GM23338 (cell line): ENCODE data around the gene ASTN1. TPM values are rescaled to one million over a fixed set of nuclear protein-coding genes. Genes with fewer than 3 reads are reported as not detected.

Source experiments
- ATAC-seq: fragments of 200-7000 bp; cut with Tn5 transposase; 3 replicates; pipeline ENCODE4 v1.9.1; 2020
- DNase-seq: peaks from one replicate; pipeline ENCODE4 v3.0.0-alpha.2; 2015; ENCODE audit warnings: low spot score
- H2AFZ ChIP-seq: fragments of 200-600 bp; sonication (generic); 2 replicates; pipeline ENCODE4 v1.8.0; 2016; ENCODE audit warnings: antibody characterized with exemption, mild to moderate bottlenecking, moderate library complexity
- H3F3A ChIP-seq: fragments of 200-600 bp; sonication (generic); replicated peaks from 2 replicates; pipeline ENCODE4 v1.8.0; 2017; ENCODE audit warnings: antibody characterized with exemption, mixed run types, low read depth
- H3K27ac ChIP-seq: fragments of 200-600 bp; sonication (generic); 2 replicates; pipeline ENCODE4 v1.6.1; 2016; ENCODE audit warnings: low read depth
- H3K27me3 ChIP-seq: fragments of 200-600 bp; sonication (generic); 2 replicates; pipeline ENCODE4 v1.8.0; 2016; ENCODE audit warnings: mild to moderate bottlenecking, mixed run types, moderate library complexity; ENCODE audit not compliant: insufficient read depth
- H3K36me3 ChIP-seq: fragments of 200-600 bp; sonication (generic); 2 replicates; pipeline ENCODE4 v1.8.0; 2016; ENCODE audit warnings: mild to moderate bottlenecking; ENCODE audit not compliant: insufficient read depth
- H3K4me1 ChIP-seq: fragments of 200-600 bp; sonication (generic); 2 replicates; pipeline ENCODE4 v1.8.0; 2016; ENCODE audit warnings: mild to moderate bottlenecking, moderate library complexity; ENCODE audit not compliant: insufficient read depth
- H3K4me2 ChIP-seq: fragments of 200-600 bp; sonication (generic); 2 replicates; pipeline ENCODE4 v1.7.1; 2017; ENCODE audit warnings: mixed run types
- H3K4me3 ChIP-seq: fragments of 200-600 bp; sonication (generic); 2 replicates; pipeline ENCODE4 v1.6.1; 2016; ENCODE audit warnings: mixed run types
- H3K79me2 ChIP-seq: fragments of 200-600 bp; sonication (generic); replicated peaks from 2 replicates; pipeline ENCODE4 v1.8.0; 2017; ENCODE audit warnings: mild to moderate bottlenecking; ENCODE audit not compliant: insufficient read depth
- H3K9me2 ChIP-seq: fragments of 200-600 bp; sonication (generic); 2 replicates; pipeline ENCODE4 v1.8.0; 2017; ENCODE audit not compliant: insufficient read depth
- H4K20me1 ChIP-seq: fragments of 200-600 bp; sonication (generic); replicated peaks from 2 replicates; pipeline ENCODE4 v1.8.0; 2017; ENCODE audit warnings: mild to moderate bottlenecking; ENCODE audit not compliant: insufficient read depth
- H3K27ac Mint-ChIP-seq: 2 replicates; pipeline ENCODE4 v1.8.0; 2020; ENCODE audit warnings: inconsistent platforms, mild to moderate bottlenecking, moderate library complexity, mixed read lengths
- H3K27me3 Mint-ChIP-seq: 3 replicates; pipeline ENCODE4 v1.8.0; 2022; ENCODE audit warnings: low read depth, mild to moderate bottlenecking, moderate library complexity, mixed read lengths, inconsistent platforms; ENCODE audit not compliant: insufficient read depth, poor library complexity
- H3K36me3 Mint-ChIP-seq: 3 replicates; pipeline ENCODE4 v1.8.0; 2021; ENCODE audit warnings: low read depth, mild to moderate bottlenecking, inconsistent platforms, moderate library complexity, mixed read lengths
- H3K4me1 Mint-ChIP-seq: 3 replicates; pipeline ENCODE4 v1.8.0; 2020; ENCODE audit warnings: mild to moderate bottlenecking, inconsistent platforms, mixed read lengths
- H3K4me3 Mint-ChIP-seq: 3 replicates; pipeline ENCODE4 v1.8.0; 2021; ENCODE audit warnings: moderate library complexity, mild to moderate bottlenecking, inconsistent platforms, mixed read lengths
- H3K9me3 Mint-ChIP-seq: 3 replicates; pipeline ENCODE4 v1.8.0; 2020; ENCODE audit warnings: moderate library complexity, mild to moderate bottlenecking, inconsistent platforms, mixed read lengths
- CREB1 ChIP-seq: fragments of 250-450 bp; sonication (Bioruptor Pico); IDR thresholded peaks from 2 replicates; pipeline ENCODE4 v1.5.0; 2020; ENCODE audit warnings: low read depth, mild to moderate bottlenecking, moderate library complexity
- EZH2phosphoT487 ChIP-seq: fragments of 200-600 bp; sonication (generic); IDR thresholded peaks from one replicate; pipeline ENCODE4 v1.8.1; 2018; ENCODE audit warnings: antibody characterized with exemption; ENCODE audit not compliant: unreplicated experiment
- JUNB ChIP-seq: IDR thresholded peaks from one replicate; pipeline ENCODE4 v1.6.1; 2016; ENCODE audit warnings: antibody characterized with exemption; ENCODE audit not compliant: unreplicated experiment
- ZNF114 ChIP-seq: fragments of 250-450 bp; sonication (Bioruptor Pico); IDR thresholded peaks from 2 replicates; pipeline ENCODE4 v1.5.0; 2020; ENCODE audit warnings: mild to moderate bottlenecking, moderate library complexity
- ZNF331 ChIP-seq: fragments of 250-450 bp; sonication (Bioruptor Pico); IDR thresholded peaks from 2 replicates; pipeline ENCODE4 v1.5.0; 2020; ENCODE audit warnings: low read depth, mild to moderate bottlenecking, moderate library complexity
- polyA plus RNA-seq: library from polyadenylated mRNA; unstranded; fragments of >200 nt; fragmentation: Nextera tagmentation; extraction: Ambion mirVana; gene quantifications from 2 replicates; pipeline ENCODE4 v1.2.1, GENCODE V29; 2016
- total RNA-seq: library from RNA; depleted of rRNA; stranded (reverse); fragments of >200 nt; shearing (Covaris generic); gene quantifications from 2 replicates; pipeline ENCODE4 v1.2.3, GENCODE V29; 2014
- TF ChIP-seq, protein P1 (sequence below): fragments of 250-450 bp; sonication (Bioruptor Pico); IDR thresholded peaks from 2 replicates; pipeline ENCODE4 v1.5.0; 2020; ENCODE audit warnings: mild to moderate bottlenecking, moderate library complexity

Gene ASTN1
- total and polyA plus RNA-seq, 2 experiments from 2014 or later: 2.0 to 5.2 TPM

DNA sequence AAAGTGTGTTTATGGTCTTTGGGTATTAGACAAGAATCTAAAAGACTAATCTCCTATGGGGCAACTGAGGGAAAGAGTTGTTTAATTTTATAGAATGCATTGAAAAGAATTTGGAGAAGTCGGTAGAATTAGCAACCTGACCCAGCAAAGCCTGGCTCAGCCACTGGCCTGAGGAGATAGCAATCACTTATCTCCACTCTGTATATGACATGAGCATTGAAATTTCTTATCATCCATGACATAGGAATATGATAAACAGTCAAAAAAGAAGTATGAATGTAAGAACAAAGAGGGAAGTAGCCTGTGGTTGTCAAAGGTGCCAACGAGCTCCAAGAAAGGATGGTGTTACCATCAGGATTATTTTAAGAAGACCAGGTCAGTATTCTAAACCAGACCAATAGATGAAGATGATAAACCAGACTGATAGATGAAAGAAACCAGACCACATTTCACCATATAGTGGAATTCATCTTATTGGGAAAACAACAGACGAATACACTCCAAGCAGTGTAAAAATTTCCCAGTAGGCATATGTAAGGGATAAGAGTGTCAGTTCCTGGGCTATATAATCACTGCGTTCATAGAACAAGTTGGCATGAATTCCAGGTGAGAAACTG is 35.7 kb downstream of the ASTN1 start:
- Histone ChIP-seq H3K4me3 (no peak overlapping the region), H3K36me3 (no peaks in the 10 kb centered on the region), H3K4me1 (peaks cover 5% of the 10 kb centered on the region; the same call in 1 of the 2 replicates), H3K79me2 (no peaks in the 10 kb centered on the region), H4K20me1 (no peaks in the 10 kb centered on the region), H3K9me2 (no peaks in the 10 kb centered on the region), H3K4me2 (no peak overlapping the region), H3F3A (no peaks in the 10 kb centered on the region), H3K27ac (no peak overlapping the region), H3K27me3 (no peaks in the 10 kb centered on the region), H2AFZ (no peak overlapping the region)
- H3K36me3 Mint-ChIP-seq: no peaks in the 10 kb centered on the region
- ATAC-seq: no peak
- H3K4me3 Mint-ChIP-seq: no peak overlapping the region
- peaks cover 15% of the 10 kb centered on the region for H3K4me1 Mint-ChIP-seq
- H3K27ac Mint-ChIP-seq: no peak overlapping the region
- H3K9me3 Mint-ChIP-seq: no peaks in the 10 kb centered on the region
- no peak for TF ChIP-seq ZNF114 (CRISPR knock-in tag)
- TF ChIP-seq CREB1 (CRISPR knock-in tag): no peak
- TF ChIP-seq ZNF331: no peak
- TF ChIP-seq, protein P1, sequence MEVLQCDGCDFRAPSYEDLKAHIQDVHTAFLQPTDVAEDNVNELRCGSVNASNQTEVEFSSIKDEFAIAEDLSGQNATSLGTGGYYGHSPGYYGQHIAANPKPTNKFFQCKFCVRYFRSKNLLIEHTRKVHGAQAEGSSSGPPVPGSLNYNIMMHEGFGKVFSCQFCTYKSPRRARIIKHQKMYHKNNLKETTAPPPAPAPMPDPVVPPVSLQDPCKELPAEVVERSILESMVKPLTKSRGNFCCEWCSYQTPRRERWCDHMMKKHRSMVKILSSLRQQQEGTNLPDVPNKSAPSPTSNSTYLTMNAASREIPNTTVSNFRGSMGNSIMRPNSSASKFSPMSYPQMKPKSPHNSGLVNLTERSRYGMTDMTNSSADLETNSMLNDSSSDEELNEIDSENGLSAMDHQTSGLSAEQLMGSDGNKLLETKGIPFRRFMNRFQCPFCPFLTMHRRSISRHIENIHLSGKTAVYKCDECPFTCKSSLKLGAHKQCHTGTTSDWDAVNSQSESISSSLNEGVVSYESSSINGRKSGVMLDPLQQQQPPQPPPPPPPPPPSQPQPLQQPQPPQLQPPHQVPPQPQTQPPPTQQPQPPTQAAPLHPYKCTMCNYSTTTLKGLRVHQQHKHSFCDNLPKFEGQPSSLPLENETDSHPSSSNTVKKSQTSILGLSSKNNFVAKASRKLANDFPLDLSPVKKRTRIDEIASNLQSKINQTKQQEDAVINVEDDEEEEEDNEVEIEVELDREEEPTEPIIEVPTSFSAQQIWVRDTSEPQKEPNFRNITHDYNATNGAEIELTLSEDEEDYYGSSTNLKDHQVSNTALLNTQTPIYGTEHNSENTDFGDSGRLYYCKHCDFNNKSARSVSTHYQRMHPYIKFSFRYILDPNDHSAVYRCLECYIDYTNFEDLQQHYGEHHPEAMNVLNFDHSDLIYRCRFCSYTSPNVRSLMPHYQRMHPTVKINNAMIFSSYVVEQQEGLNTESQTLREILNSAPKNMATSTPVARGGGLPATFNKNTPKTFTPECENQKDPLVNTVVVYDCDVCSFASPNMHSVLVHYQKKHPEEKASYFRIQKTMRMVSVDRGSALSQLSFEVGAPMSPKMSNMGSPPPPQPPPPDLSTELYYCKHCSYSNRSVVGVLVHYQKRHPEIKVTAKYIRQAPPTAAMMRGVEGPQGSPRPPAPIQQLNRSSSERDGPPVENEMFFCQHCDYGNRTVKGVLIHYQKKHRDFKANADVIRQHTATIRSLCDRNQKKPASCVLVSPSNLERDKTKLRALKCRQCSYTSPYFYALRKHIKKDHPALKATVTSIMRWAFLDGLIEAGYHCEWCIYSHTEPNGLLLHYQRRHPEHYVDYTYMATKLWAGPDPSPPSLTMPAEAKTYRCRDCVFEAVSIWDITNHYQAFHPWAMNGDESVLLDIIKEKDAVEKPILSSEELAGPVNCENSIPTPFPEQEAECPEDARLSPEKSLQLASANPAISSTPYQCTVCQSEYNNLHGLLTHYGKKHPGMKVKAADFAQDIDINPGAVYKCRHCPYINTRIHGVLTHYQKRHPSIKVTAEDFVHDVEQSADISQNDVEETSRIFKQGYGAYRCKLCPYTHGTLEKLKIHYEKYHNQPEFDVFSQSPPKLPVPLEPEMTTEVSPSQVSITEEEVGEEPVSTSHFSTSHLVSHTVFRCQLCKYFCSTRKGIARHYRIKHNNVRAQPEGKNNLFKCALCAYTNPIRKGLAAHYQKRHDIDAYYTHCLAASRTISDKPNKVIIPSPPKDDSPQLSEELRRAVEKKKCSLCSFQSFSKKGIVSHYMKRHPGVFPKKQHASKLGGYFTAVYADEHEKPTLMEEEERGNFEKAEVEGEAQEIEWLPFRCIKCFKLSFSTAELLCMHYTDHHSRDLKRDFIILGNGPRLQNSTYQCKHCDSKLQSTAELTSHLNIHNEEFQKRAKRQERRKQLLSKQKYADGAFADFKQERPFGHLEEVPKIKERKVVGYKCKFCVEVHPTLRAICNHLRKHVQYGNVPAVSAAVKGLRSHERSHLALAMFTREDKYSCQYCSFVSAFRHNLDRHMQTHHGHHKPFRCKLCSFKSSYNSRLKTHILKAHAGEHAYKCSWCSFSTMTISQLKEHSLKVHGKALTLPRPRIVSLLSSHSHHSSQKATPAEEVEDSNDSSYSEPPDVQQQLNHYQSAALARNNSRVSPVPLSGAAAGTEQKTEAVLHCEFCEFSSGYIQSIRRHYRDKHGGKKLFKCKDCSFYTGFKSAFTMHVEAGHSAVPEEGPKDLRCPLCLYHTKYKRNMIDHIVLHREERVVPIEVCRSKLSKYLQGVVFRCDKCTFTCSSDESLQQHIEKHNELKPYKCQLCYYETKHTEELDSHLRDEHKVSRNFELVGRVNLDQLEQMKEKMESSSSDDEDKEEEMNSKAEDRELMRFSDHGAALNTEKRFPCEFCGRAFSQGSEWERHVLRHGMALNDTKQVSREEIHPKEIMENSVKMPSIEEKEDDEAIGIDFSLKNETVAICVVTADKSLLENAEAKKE: no peak
- no peaks in the 10 kb centered on the region for H3K27me3 Mint-ChIP-seq
- no peak for DNase-seq

DNA sequence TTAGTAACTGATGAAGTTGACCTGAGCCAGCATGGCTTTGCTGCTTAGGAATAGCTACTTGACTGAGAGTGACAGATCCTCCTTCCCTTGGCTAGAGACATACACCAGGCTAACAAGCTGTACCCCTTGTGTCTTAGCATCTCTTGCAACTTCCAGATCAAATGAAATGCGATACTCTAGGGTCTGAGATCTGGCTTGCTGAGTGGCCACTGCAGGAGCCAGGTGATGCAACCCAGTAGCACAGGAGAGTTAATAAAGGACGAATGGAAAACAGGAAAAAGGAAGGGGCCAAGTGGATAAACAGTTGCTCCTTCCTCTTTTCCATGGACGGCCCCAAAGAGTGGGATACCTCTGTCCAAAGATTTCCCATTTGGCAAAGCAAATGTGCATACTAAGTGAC is 38.2 kb downstream of the ASTN1 start:
- no peaks in the 10 kb centered on the region for H3K27me3 Mint-ChIP-seq
- ATAC-seq (no peak), DNase-seq (no peak)
- H4K20me1 ChIP-seq: no peaks in the 10 kb centered on the region; the same call in 1 of the 2 replicates
- H3K4me2 ChIP-seq: no peak overlapping the region
- no peaks in the 10 kb centered on the region for H3K79me2 ChIP-seq
- H3K27ac ChIP-seq: no peak overlapping the region
- H3K27ac Mint-ChIP-seq: no peak overlapping the region
- H2AFZ ChIP-seq: no peak overlapping the region
- H3K4me1 ChIP-seq: no peaks in the 10 kb centered on the region
- H3K27me3 ChIP-seq: no peaks in the 10 kb centered on the region
- H3K4me3 Mint-ChIP-seq: no peak overlapping the region
- H3K9me2 ChIP-seq: 0 out of 2 replicates have a peak, but pooled peaks cover 2% of the 10 kb centered on the region
- H3K4me1 Mint-ChIP-seq: peaks cover 7% of the 10 kb centered on the region
- no peak overlapping the region for H3K4me3 ChIP-seq
- H3F3A ChIP-seq: no peaks in the 10 kb centered on the region
- no peaks in the 10 kb centered on the region; the same call in 1 of the 2 replicates for H3K36me3 ChIP-seq
- H3K36me3 Mint-ChIP-seq: no peaks in the 10 kb centered on the region
- no peaks in the 10 kb centered on the region for H3K9me3 Mint-ChIP-seq
- TF ChIP-seq EZH2phosphoT487 (no peak), ZNF331 (no peak), JUNB (no peak)
- TF ChIP-seq, protein P1: no peak
